GM21390 (cell line): Measurements from ENCODE around the gene RTBDN.

Source experiments
- ATAC-seq: cut with Tn5 transposase; IDR thresholded peaks from one replicate; pipeline ENCODE4 v1.9.1; 2021; ENCODE audit not compliant: unreplicated experiment

Gene RTBDN

DNA sequence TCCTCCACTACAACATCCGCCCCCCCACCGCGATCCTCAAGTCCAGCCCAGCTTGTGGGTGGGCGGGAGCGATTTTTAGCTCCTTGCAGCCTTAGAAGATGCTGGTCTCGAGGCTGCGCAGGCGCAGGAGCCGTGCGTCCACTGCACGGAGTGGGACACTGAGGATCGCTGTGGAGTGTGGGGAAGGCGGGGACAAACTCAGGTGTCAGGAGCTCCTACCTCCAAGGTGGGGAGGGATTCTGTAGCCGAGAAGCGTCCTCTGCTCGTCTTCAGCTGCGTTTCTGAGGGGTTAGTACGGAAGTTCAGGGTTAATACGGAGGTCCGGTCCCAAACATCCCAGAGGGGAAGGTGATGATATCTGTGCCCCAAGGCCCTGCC is at the start of gene RTBDN:
RTBDN (minus strand) TSS at position 14 of the 378 bp plus-strand sequence. CDS start 4,600 bp downstream, outside the sequence.
- ATAC-seq, result no peak

GRCh38 chr19:12882589-12882988 is 48.2 kb upstream of the RTBDN start:
- ATAC-seq, result no peak

DNA sequence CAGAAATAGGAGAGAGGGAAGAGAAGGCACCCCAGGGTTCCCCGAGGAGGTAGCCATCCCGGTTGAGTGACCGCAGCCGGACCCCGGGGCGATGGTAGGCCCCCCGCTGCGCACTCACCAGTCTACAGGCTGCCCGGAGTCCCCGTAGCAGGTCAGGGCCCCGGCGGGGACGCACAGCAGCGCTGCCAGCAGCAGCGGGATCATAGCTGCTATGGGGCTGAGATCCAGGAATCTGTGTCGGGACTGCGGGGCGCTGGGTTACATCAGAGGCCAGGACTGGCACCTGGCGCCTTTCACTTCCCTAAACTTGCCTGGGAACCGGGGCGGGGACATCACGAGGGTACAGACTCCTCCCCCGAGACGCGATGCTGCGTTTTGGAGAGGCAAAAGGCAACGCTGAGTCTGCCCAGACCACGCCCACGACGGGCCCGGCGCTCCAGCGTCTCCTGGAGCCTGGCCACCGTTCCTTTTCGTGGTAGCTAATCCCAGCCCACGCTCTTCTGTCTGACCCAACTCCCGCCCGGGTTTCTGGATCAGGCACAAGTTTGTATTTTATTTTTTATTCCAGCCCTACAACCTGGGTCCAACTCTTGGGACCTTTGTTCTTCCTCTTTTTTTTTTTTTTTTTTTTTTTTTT is 46.9 kb upstream of the RTBDN start, which contains the start of gene DNASE2:
DNASE2 (minus strand) TSS at position 278 of the 637 bp plus-strand sequence; CDS start at position 204, 74 bp downstream.
- peak; percentile 90 for ATAC-seq

DNA sequence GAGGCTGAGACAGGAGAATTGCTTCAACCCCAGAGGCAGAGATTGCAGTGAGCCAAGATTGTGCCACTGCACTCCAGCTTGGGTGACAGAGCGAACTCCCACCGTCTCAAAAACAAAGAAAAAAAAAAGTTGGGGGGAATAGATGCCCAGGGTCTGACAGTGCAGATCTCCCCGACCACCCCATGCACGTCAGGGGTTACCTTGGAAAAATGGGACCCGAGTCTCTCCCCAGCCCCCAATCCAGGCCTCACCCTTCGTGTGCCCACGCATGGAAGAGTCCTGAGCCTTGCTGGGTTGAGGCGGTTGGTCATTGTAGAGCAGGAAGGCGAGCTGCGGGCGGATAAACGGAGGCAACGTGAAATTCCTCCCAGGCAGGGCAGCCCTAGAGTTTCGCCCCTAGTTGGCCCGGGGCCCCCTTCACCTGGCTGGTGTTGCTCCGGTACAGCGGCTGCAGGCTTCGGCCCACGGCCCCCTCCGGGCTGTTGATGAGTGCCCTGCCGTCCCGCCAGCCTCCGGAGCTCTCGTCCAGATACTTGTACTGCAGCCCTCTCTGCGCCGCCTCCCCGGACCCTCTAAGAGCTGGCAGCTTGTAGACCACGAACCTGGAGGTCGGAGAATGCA is 46.3 kb upstream of the RTBDN start:
- peak; percentile 19 for ATAC-seq

DNA sequence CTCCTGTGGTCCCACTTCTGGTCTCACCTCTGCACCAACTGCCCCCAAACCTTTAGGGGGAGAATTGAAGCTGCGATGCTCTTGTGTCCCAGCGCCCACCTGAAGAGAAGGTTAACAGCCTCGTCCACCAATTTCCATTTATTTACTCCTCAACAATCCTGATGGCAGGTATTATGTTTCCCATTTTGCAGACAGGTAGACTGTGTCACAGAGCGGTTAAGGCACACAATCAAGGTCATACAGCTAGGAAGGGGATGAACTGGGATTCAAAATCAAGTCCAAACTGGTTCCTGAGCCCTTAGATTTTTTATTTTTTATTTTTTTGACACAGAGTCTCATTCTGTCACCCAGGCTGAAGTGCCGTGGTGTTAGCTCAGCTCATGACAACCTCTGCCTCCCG is 40.7 kb upstream of the RTBDN start:
- no peak for ATAC-seq

DNA sequence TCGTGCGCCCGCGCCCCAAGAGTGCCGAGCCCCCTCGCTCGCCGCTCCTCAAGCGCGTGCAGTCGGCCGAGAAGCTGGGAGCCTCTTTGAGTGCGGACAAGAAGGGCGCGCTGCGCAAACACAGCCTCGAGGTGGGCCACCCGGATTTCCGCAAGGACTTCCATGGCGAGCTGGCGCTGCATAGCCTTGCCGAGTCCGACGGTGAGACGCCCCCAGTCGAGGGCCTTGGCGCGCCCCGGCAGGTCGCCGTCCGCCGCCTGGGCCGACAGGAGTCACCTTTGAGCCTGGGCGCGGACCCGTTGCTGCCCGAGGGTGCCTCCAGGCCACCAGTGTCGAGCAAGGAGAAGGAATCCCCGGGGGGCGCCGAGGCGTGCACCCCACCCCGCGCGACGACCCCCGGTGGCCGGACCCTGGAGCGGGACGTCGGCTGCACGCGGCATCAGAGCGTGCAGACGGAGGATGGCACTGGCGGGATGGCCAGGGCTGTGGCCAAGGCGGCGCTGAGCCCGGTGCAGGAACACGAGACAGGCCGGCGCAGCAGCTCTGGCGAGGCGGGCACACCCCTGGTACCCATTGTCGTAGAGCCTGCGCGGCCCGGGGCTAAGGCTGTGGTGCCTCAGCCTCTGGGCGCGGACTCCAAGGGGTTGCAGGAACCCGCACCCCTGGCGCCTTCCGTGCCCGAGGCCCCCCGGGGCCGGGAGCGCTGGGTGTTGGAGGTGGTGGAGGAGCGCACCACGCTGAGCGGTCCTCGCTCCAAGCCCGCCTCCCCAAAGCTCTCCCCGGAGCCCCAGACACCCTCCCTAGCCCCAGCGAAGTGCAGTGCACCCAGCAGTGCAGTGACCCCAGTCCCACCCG is 39.7 kb upstream of the RTBDN start:
- no peak for ATAC-seq

DNA sequence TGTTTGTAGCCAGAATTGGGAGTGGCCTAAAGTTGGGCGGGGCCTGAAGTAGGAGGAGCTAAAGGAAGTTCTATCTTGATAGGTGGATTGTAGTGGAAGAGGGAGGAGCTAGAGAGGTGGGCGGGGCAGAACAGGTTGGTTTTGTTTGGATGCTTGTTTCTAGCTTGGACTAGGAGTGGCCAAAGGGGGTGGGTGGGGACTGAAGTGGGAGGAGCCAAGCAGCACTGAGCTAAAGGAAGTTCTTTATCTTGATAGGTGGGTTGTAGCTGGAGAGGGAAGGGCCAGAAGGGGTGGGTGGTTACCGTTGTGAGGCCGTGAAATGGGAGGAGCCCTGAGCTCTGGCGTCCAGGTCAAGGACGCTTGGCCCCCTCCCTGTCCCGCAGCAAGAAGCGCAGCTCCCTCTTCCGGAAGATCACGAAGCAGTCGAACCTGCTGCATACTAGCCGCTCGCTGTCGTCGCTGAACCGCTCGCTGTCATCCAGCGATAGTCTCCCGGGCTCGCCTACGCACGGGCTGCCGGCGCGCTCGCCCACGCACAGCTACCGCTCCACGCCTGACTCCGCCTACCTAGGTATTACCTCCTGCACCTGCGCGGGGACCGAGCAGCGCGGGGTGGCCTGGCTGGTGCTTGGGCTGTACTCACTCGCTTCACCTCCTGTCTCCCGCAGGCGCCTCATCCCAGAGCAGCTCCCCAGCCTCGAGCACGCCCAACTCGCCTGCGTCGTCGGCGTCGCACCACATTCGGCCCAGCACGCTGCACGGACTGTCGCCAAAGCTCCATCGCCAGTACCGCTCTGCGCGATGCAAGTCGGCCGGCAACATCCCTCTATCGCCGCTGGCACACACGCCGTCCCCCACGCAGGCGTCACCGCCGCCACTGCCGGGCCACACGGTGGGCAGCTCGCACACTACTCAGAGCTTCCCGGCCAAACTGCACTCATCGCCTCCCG is 38.8 kb upstream of the RTBDN start:
- no peak for ATAC-seq

GRCh38 chr19:12872255-12872654 is 37.9 kb upstream of the RTBDN start:
- ATAC-seq, result no peak

DNA sequence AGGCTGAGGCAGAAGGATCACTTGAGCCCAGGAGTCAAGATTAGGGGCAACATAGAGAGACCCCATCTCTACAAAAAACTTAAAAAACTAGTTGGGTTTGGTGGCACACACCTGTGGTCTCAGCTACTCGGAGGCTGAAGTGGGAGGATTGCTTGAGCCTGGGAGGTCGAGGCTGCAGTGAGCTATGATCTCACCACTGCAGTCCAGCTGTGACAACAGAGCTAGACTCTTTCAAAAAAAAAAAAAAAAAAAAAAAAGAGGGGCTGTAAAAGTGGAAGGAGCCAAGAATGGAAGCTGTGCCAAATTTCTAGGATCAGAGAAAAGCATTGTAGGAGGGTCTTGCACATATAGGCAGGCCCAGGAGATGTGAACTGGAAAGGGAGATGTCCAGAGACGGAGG is 37.3 kb upstream of the RTBDN start:
- ATAC-seq, result no peak

GRCh38 chr19:12868540-12869112 is 34.2 kb upstream of the RTBDN start:
- ATAC-seq, result no peak

- peak; percentile 60 for ATAC-seq
These were observed 33.0 kb upstream of the RTBDN start for GRCh38 chr19:12867120-12868099.

DNA sequence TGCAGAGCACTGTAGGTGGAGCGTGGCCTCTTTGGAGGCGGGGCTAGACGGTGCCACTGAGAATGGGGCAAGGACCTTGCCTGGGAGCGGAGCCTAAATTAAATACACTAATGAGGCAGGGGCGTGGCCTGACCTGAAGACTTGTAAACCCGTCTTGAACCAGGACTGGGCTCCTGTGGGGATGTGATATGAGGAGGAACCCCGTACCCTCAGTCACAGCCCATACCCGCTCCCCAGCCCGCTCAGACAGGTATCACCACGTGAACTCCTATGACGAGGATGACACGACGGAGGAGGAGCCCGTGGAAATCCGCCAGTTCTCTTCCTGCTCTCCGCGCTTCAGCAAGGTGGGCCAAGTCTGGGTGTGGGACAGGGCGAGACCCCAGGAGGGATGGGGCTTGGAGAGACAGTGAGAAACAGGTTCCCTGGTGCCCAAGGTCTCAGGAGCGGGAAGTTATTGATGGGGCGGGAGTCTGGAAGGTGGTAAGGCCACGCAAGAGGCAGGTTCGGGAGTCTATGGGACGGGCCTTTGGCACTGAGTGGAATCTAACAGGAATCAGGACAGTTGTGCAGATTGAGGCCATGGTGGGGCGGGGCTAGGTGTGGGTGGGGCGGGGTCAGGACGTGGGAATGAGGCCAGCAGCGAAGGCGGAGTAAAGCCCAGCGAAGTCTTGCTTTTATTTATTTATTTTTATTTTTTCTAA is 32.2 kb upstream of the RTBDN start:
- ATAC-seq, result no peak

DNA sequence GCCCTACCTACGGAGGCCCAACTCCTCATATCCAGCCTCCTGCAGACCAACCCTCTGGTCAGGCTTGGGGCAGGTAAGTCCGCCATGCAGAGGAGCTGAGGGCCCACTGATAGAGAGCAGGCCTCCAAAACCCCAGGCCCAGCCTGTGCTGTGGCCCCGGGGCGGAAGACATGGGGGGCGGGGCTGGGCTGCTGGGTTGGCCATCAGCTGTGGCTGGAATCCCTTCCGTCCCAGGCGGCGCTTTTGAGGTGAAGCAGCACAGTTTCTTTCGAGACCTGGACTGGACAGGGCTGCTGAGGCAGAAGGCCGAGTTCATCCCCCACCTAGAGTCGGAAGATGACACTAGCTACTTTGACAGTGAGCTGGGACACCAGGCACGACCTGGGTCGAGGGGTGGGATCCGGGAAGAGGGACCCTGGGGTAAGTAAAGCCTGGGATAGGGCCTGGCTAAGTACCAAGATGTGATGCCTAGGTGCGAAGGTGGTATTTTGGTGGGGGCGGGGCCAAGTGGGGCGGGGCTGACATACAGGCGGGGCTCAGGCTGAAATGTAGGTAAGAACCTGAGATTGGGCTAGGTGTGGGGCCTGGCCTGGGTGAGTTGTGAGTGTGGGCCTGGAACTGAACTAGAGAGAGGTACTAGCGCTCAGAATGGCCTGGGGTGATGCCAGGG is 31.5 kb upstream of the RTBDN start:
- ATAC-seq, result no peak

DNA sequence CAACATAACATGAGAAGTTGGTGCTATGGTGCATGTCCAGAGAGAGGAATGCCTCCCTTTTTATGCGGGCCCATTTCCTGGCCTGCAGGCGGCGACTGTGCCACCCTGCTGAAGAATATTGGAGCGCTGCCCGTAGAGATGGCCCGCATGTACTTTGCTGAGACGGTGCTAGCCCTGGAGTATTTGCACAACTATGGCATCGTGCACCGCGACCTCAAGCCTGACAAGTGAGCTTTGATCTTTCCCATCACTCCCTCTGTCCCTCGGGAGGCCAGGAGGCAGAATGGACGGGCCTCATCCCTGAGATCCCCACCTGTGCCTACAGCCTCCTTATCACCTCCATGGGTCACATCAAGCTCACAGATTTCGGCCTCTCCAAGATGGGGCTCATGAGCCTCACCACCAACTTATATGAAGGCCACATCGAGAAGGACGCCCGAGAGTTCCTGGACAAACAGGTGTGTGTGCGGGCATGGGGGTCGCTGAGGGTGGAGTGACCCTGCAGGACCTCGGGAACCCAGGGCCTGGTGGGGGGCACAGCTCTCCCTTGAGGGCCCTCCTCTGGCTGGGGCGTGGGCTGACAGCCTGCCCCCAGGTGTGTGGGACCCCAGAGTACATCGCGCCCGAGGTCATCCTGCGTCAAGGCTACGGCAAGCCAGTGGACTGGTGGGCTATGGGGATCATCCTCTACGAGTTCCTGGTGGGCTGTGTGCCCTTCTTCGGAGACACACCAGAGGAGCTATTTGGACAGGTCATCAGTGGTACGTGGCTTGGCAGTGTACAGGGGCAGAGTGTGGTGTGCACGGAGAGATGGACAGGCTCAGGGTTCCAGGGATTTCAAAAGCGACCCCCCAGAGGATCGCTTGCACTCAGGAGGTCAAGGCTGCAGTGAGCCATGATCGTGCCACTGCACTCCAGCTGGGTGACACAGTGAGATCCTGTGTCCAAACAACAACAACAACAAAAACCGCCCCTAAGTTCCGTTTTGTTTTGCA is 30.6 kb upstream of the RTBDN start:
- ATAC-seq, result no peak

DNA sequence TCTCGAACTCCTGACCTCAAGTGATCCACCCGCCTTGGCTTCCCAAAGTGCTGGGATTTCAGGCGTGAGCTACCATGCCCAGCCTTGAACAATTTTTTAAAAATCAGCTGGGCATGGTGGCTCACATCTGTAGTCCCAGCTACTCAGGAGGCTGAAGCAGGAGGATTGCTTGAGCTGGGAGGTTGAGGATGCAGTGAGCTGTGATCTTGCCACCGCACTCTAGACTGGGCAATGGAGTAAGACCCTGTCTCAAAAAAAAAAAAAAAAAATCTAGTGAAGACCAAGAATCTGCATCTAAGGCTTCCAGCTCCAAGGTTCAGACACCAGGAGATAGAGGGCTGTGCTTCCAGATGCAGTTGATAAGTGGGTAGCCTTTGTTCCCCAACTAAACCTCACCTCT is 29.8 kb upstream of the RTBDN start:
- ATAC-seq, result no peak

- ATAC-seq, result no peak
These were observed 25.2 kb upstream of the RTBDN start for GRCh38 chr19:12859546-12859945.
